ENCODE measurements around the gene TBX5. TPM values are rescaled to one million over a fixed set of nuclear protein-coding genes. Genes with fewer than 3 reads are reported as not detected.

Gene TBX5
- total RNA-seq, 1 donor from 2014 or later, result not detected

- no peak for TF ChIP-seq CTCF (IDR thresholded peaks at IDR 0.05; ENCODE audit: partially characterized antibody, unreplicated experiment)
- H3K4me1 Mint-ChIP-seq (ENCODE audit: low read depth, unreplicated experiment), result peaks cover 9% of the 10 kb centered on the region
- H3K27me3 Mint-ChIP-seq (ENCODE audit: unreplicated experiment), result peaks cover 6% of the 10 kb centered on the region
- DNase-seq, result no peak
- no peak overlapping the region for H3K4me3 Mint-ChIP-seq (ENCODE audit: unreplicated experiment)
- no peaks in the 10 kb centered on the region for H3K36me3 Mint-ChIP-seq (ENCODE audit: unreplicated experiment)
- peaks cover 4% of the 10 kb centered on the region for H3K9me3 Mint-ChIP-seq (ENCODE audit: unreplicated experiment)
- no peak overlapping the region for H3K27ac Mint-ChIP-seq (ENCODE audit: unreplicated experiment)
Observed at GRCh38 chr12:114381177-114381576, 24.8 kb downstream of the TBX5 start.

- no peak overlapping the region for H3K27ac Mint-ChIP-seq (ENCODE audit: unreplicated experiment)
- no peak overlapping the region for H3K4me3 Mint-ChIP-seq (ENCODE audit: unreplicated experiment)
- H3K9me3 Mint-ChIP-seq (ENCODE audit: unreplicated experiment), result no peaks in the 10 kb centered on the region
- DNase-seq, result no peak
- peaks cover 4% of the 10 kb centered on the region for H3K4me1 Mint-ChIP-seq (ENCODE audit: low read depth, unreplicated experiment)
- H3K27me3 Mint-ChIP-seq (ENCODE audit: unreplicated experiment), result peaks cover 4% of the 10 kb centered on the region
- no peak for TF ChIP-seq CTCF (IDR thresholded peaks at IDR 0.05; ENCODE audit: partially characterized antibody, unreplicated experiment)
- no peaks in the 10 kb centered on the region for H3K36me3 Mint-ChIP-seq (ENCODE audit: unreplicated experiment)
Observed at GRCh38 chr12:114371733-114372132, 34.2 kb downstream of the TBX5 start.

GRCh38 chr12:114371250-114371649, 34.7 kb downstream of the TBX5 start:
- Mint-ChIP-seq H3K4me1 (ENCODE audit: low read depth, unreplicated experiment) (peaks cover 3% of the 10 kb centered on the region), H3K4me3 (ENCODE audit: unreplicated experiment) (no peak overlapping the region), H3K27ac (ENCODE audit: unreplicated experiment) (no peak overlapping the region), H3K36me3 (ENCODE audit: unreplicated experiment) (peaks cover 1% of the 10 kb centered on the region), H3K27me3 (ENCODE audit: unreplicated experiment) (peaks cover 4% of the 10 kb centered on the region), H3K9me3 (ENCODE audit: unreplicated experiment) (no peaks in the 10 kb centered on the region)
- DNase-seq, result no peak
- no peak for TF ChIP-seq CTCF (IDR thresholded peaks at IDR 0.05; ENCODE audit: partially characterized antibody, unreplicated experiment)

- H3K27me3 Mint-ChIP-seq (ENCODE audit: unreplicated experiment), result peaks cover 2% of the 10 kb centered on the region
Observed at GRCh38 chr12:114368685-114369452, 37.1 kb downstream of the TBX5 start.

More at GRCh38 chr12:114368685-114369452, 37.1 kb downstream of the TBX5 start:
- Mint-ChIP-seq H3K9me3 (ENCODE audit: unreplicated experiment) (peaks cover 2% of the 10 kb centered on the region), H3K4me3 (ENCODE audit: unreplicated experiment) (no peak overlapping the region), H3K4me1 (ENCODE audit: low read depth, unreplicated experiment) (peaks cover 5% of the 10 kb centered on the region), H3K27ac (ENCODE audit: unreplicated experiment) (no peak overlapping the region), H3K36me3 (ENCODE audit: unreplicated experiment) (peaks cover 7% of the 10 kb centered on the region)
- DNase-seq, result no peak
- TF ChIP-seq CTCF (IDR thresholded peaks at IDR 0.05; ENCODE audit: partially characterized antibody, unreplicated experiment), result no peak

Data from glutamatergic neuron (in vitro differentiated cells).